ENCODE data around the gene GMPR2.
A peak's percentile ranks its signal among the peaks of the same experiment; 100 is the strongest.

The GMPR2 gene

DNA sequence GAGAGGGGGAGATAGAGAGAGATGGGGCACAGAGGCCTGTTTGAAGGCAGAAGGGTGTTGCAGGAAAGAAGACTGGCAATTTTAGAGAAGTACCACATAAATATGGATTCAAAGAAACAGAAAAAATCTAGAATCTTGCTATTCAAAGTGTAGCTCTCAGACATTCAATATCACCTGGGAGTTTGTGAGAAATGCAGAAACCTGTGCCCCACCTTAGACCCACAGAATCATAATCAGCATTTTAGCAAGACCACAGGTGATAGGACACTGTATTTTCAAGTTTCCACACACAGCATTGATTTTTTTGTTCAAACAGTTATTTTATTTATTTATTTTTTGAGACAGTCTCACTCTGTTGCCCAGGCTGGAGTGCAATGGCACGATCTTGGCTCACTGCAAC, 3.8 kb upstream of the GMPR2 start:
- Histone ChIP-seq H3K27ac (ENCODE audit: low read length) (no peak overlapping the region), H3K79me2 (ENCODE audit: low read length) (peaks cover 67% of the 10 kb centered on the region)

DNA sequence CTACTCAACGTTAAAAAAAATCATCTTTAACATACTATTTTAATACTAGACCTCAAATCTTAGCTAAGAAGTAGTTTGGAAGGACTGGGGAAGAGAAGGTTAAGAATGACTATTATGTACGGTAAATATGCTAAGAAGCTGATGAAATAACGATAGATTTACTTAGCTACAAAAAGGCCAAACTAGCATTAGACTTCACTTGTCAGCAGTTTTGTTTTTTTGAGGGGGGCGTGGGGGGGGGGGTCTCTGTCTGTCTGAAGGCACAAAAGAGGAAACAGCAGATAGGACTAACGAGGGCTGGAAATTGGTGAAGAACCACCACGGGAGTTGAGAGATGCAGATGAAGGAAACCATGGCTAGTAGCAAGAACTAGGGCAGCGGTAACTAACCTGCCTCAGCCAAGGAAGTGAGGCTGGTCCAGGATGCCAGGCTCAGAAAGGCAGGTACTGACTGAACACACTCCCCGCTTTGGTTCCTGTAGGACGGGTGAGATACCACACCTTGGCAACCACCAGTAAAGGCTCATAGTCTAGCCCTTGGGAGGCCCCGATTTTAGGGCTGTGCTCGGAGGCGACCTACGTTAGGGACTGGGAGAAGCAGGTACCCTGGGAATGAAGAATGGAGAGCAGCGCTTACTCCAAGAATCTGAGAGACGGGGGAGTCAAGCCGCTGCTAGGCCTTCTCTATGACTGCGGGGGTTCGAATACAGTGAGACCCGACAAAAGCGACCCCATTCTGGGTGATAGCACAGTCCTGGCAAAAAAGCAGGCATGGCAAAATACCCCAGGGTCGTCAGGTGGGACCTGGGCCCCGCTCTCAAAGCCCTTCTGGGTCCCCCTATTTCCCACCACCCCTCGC, 1.2 kb upstream of the GMPR2 start:
- Histone ChIP-seq H3K4me2 (ENCODE audit: low read length) (peak overlapping the region; percentile 79), H3K4me3 (ENCODE audit: low read length) (peak overlapping the region; percentile 83), H2AFZ (ENCODE audit: low read depth, low read length) (0 out of 2 replicates have a peak overlapping the region, but pooled peaks have one; percentile 93), H3K27me3 (ENCODE audit: low read depth, low read length) (no peaks in the 10 kb centered on the region), H3K27ac (ENCODE audit: low read length) (peak overlapping the region; percentile 75), H3K9ac (ENCODE audit: low read length) (peak overlapping the region; percentile 75), H4K20me1 (ENCODE audit: insufficient read depth, low read length) (no peaks in the 10 kb centered on the region), H3K36me3 (replicated peaks; ENCODE audit: low read depth, low read length) (peaks cover 8% of the 10 kb centered on the region), H3K9me3 (ENCODE audit: insufficient read depth, low read length) (no peaks in the 10 kb centered on the region), H3K4me1 (ENCODE audit: low read length) (peaks cover 13% of the 10 kb centered on the region), H3K79me2 (ENCODE audit: low read length) (peaks cover 47% of the 10 kb centered on the region)
- TF ChIP-seq, protein P1, sequence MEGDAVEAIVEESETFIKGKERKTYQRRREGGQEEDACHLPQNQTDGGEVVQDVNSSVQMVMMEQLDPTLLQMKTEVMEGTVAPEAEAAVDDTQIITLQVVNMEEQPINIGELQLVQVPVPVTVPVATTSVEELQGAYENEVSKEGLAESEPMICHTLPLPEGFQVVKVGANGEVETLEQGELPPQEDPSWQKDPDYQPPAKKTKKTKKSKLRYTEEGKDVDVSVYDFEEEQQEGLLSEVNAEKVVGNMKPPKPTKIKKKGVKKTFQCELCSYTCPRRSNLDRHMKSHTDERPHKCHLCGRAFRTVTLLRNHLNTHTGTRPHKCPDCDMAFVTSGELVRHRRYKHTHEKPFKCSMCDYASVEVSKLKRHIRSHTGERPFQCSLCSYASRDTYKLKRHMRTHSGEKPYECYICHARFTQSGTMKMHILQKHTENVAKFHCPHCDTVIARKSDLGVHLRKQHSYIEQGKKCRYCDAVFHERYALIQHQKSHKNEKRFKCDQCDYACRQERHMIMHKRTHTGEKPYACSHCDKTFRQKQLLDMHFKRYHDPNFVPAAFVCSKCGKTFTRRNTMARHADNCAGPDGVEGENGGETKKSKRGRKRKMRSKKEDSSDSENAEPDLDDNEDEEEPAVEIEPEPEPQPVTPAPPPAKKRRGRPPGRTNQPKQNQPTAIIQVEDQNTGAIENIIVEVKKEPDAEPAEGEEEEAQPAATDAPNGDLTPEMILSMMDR (IDR thresholded peaks at IDR 0.05; ENCODE audit: low read depth, low read length) = no peak
- no peak for TF ChIP-seq EZH2phosphoT487 (IDR thresholded peaks at IDR 0.05; ENCODE audit: low read depth)

More for the DNA sequence above, 3.8 kb upstream of the GMPR2 start:
- H3K9ac ChIP-seq (ENCODE audit: low read length) = no peak overlapping the region
- H3K36me3 ChIP-seq (replicated peaks; ENCODE audit: low read depth, low read length) = peaks cover 4% of the 10 kb centered on the region
- H2AFZ ChIP-seq (ENCODE audit: low read depth, low read length) = no peak overlapping the region
- H3K4me1 ChIP-seq (ENCODE audit: low read length) = peaks cover 13% of the 10 kb centered on the region
- TF ChIP-seq, protein P1 (IDR thresholded peaks at IDR 0.05; ENCODE audit: low read depth, low read length) = no peak
- no peak for TF ChIP-seq EZH2phosphoT487 (IDR thresholded peaks at IDR 0.05; ENCODE audit: low read depth)
- H3K27me3 ChIP-seq (ENCODE audit: low read depth, low read length) = no peaks in the 10 kb centered on the region
- H3K9me3 ChIP-seq (ENCODE audit: insufficient read depth, low read length) = no peaks in the 10 kb centered on the region
- no peak overlapping the region for H3K4me3 ChIP-seq (ENCODE audit: low read length)
- no peaks in the 10 kb centered on the region for H4K20me1 ChIP-seq (ENCODE audit: insufficient read depth, low read length)
- no peak overlapping the region for H3K4me2 ChIP-seq (ENCODE audit: low read length)

DNA sequence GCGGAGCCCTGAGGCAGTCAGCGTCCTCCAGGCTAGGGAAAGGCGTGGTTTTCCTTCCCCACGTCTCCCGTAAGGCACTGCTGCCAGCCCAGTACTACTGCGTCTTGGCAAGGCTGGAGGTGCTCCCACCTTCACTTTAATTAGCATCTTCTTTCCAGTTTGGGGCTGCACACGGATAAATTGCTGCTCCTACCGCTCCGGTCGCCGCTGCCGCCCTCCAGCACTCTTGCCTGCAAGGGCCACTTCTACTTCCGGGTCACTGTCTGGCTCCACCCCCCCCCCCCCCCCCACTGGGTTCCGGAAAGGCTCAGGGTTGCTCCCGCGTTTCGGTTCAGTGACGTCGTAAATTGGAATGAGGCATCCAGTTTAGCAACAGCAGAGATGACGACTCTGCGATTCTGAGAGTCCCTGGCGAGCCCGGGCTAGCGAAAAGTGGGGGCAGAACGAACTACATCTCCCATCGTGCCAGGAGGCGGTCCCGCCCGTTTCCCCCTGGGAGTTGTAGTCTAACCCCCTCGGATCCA, 546 bp upstream of the GMPR2 start, which contains the start of gene NEDD8:
TSS of gene NEDD8 (minus strand) at position 247 of the 524 bp plus-strand sequence. CDS start at position 147, 100 bp downstream.
- TF ChIP-seq EZH2phosphoT487 (IDR thresholded peaks at IDR 0.05; ENCODE audit: low read depth) = no peak
- TF ChIP-seq, protein P1 (IDR thresholded peaks at IDR 0.05; ENCODE audit: low read depth, low read length) = no peak
- H3K9ac ChIP-seq (ENCODE audit: low read length) = peak within 1 kb of the TSS; percentile 75
- H3K9me3 ChIP-seq (ENCODE audit: insufficient read depth, low read length) = no peaks in the 10 kb centered on the region
- peak within 1 kb of the TSS; percentile 93 for H2AFZ ChIP-seq (ENCODE audit: low read depth, low read length)
- H4K20me1 ChIP-seq (ENCODE audit: insufficient read depth, low read length) = no peaks in the 10 kb centered on the region
- H3K27ac ChIP-seq (ENCODE audit: low read length) = peak within 1 kb of the TSS; percentile 75
- H3K27me3 ChIP-seq (ENCODE audit: low read depth, low read length) = no peaks in the 10 kb centered on the region
- H3K4me2 ChIP-seq (ENCODE audit: low read length) = peak within 1 kb of the TSS; percentile 88
- H3K36me3 ChIP-seq (replicated peaks; ENCODE audit: low read depth, low read length) = peaks cover 15% of the 10 kb centered on the region
- peaks cover 13% of the 10 kb centered on the region for H3K4me1 ChIP-seq (ENCODE audit: low read length)
- H3K79me2 ChIP-seq (ENCODE audit: low read length) = peaks cover 40% of the 10 kb centered on the region
- H3K4me3 ChIP-seq (ENCODE audit: low read length) = peak within 1 kb of the TSS; percentile 83

DNA sequence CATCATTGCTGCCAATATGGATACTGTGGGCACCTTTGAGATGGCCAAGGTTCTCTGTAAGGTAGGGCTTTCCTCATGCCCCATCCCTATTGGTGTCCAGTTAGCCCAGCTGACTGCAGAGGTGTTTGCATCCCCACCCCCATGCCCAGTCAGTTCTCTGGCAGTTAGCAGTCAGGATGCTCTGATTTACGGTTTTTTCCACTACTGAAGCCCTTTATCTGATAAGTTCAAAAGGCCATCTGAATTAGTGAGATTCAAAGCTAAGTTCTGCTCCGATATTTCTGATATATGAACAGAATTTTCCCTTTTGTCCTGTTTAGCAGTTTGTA, 773 bp downstream of the GMPR2 start:
- Histone ChIP-seq H2AFZ (ENCODE audit: low read depth, low read length) (no peak overlapping the region), H3K4me1 (ENCODE audit: low read length) (peaks cover 13% of the 10 kb centered on the region), H3K27ac (ENCODE audit: low read length) (no peak overlapping the region; the same call in 1 of the 2 replicates), H3K27me3 (ENCODE audit: low read depth, low read length) (no peaks in the 10 kb centered on the region), H3K4me3 (ENCODE audit: low read length) (peak overlapping the region; percentile 83), H3K4me2 (ENCODE audit: low read length) (peak overlapping the region; percentile 88), H3K9me3 (ENCODE audit: insufficient read depth, low read length) (no peaks in the 10 kb centered on the region), H3K9ac (ENCODE audit: low read length) (peak overlapping the region; percentile 75; the same call in 1 of the 2 replicates), H3K79me2 (ENCODE audit: low read length) (peaks cover 39% of the 10 kb centered on the region), H3K36me3 (replicated peaks; ENCODE audit: low read depth, low read length) (peaks cover 25% of the 10 kb centered on the region), H4K20me1 (ENCODE audit: insufficient read depth, low read length) (no peaks in the 10 kb centered on the region)
- TF ChIP-seq, protein P1 (IDR thresholded peaks at IDR 0.05; ENCODE audit: low read depth, low read length) = no peak
- TF ChIP-seq EZH2phosphoT487 (IDR thresholded peaks at IDR 0.05; ENCODE audit: low read depth) = no peak

All from OCI-LY3 (cell line).